DOHH2 (cell line): ENCODE measurements around the gene ZFP2.
"Not testable (repeated sequence)": the region's sequence is repeated elsewhere in the genome, so short reads cannot be mapped to it uniquely, and the experiment has no call there.

Source experiments
- H3F3A ChIP-seq: fragments of 200-600 bp; sonication (generic), shearing (Covaris generic); 2 replicates; pipeline ENCODE4 v1.6.0; 2016; ENCODE audit warnings: antibody characterized with exemption, mild to moderate bottlenecking; ENCODE audit not compliant: control insufficient read depth, insufficient read depth
- H3K27ac ChIP-seq: fragments of 200-600 bp; sonication (generic); 2 replicates; pipeline ENCODE4 v1.5.1; 2014; ENCODE audit warnings: low read depth, mild to moderate bottlenecking, low read length, moderate library complexity
- H3K27me3 ChIP-seq: fragments of 200-600 bp; sonication (generic); 2 replicates; pipeline ENCODE4 v1.6.1; 2014; ENCODE audit warnings: mild to moderate bottlenecking, low read length, mixed read lengths; ENCODE audit not compliant: control insufficient read depth
- H3K36me3 ChIP-seq: fragments of 200-600 bp; sonication (generic); 2 replicates; pipeline ENCODE4 v1.6.1; 2014; ENCODE audit warnings: mild to moderate bottlenecking, low read length, moderate library complexity, mixed read lengths; ENCODE audit not compliant: control insufficient read depth
- H3K4me1 ChIP-seq: fragments of 200-600 bp; sonication (generic); 2 replicates; pipeline ENCODE4 v1.6.1; 2014; ENCODE audit warnings: mild to moderate bottlenecking, low read length, mixed read lengths; ENCODE audit not compliant: control insufficient read depth
- H3K4me2 ChIP-seq: fragments of 200-600 bp; sonication (generic); 2 replicates; pipeline ENCODE4 v1.6.0; 2014; ENCODE audit warnings: mild to moderate bottlenecking, low read length, moderate library complexity
- H3K4me3 ChIP-seq: fragments of 200-600 bp; sonication (generic); 2 replicates; pipeline ENCODE4 v1.5.1; 2014; ENCODE audit warnings: mild to moderate bottlenecking, low read length, mixed read lengths
- H3K79me2 ChIP-seq: fragments of 200-600 bp; sonication (generic); 2 replicates; pipeline ENCODE4 v1.6.1; 2014; ENCODE audit warnings: mild to moderate bottlenecking, low read length, mixed read lengths; ENCODE audit not compliant: control insufficient read depth
- H3K9me2 ChIP-seq: fragments of 200-600 bp; sonication (generic); replicated peaks from 2 replicates; pipeline ENCODE4 v1.6.1; 2014; ENCODE audit warnings: mild to moderate bottlenecking, low read length, mixed read lengths; ENCODE audit not compliant: control insufficient read depth
- H3K9me3 ChIP-seq: fragments of 200-600 bp; sonication (generic); 2 replicates; pipeline ENCODE4 v1.6.1; 2014; ENCODE audit warnings: antibody characterized with exemption, low read length, mixed read lengths; ENCODE audit not compliant: control insufficient read depth, insufficient read depth
- H4K20me1 ChIP-seq: fragments of 200-600 bp; sonication (generic); 2 replicates; pipeline ENCODE4 v1.6.0; 2014; ENCODE audit warnings: low read depth, mild to moderate bottlenecking, antibody characterized with exemption, low read length, moderate library complexity; ENCODE audit not compliant: control insufficient read depth, insufficient read depth
- CTCF ChIP-seq: fragments of 200-600 bp; sonication (generic); IDR thresholded peaks from one replicate; pipeline ENCODE4 v1.5.1; 2014; ENCODE audit warnings: antibody characterized with exemption, mild to moderate bottlenecking, low read depth, low read length; ENCODE audit not compliant: poor library complexity, severe bottlenecking
- EZH2phosphoT487 ChIP-seq: fragments of 200-600 bp; sonication (generic); IDR thresholded peaks from 2 replicates; pipeline ENCODE4 v1.6.1; 2017; ENCODE audit warnings: borderline replicate concordance, mild to moderate bottlenecking, antibody characterized with exemption, low read length, moderate library complexity, mixed read lengths

The ZFP2 gene

DNA sequence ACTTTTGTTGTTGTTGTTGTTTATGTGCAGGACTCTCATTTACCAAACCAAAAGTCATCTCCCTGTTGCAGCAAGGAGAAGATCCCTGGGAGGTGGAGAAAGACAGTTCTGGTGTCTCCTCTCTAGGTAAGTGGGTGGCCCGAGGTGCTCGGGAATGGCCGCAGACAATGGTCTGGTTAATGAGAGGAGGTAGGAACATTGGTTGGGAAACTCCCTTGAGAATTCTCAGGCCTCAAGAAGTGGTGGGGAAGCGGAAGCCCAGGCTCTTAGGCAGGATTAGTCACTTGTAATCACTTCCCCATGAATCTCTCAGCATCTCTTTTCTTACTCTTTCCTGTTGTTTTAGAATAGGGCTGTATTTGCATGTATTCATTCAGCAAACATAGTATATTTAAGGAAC lies 28.8 kb upstream of the ZFP2 start:
- H3K79me2 ChIP-seq: peaks cover 14% of the 10 kb centered on the region
- no peak overlapping the region for H3K4me2 ChIP-seq
- no peak overlapping the region for H3K4me3 ChIP-seq
- H3F3A ChIP-seq: no peaks in the 10 kb centered on the region
- H3K27ac ChIP-seq: no peak overlapping the region
- H4K20me1 ChIP-seq: no peaks in the 10 kb centered on the region
- TF ChIP-seq EZH2phosphoT487 (no peak), CTCF (no peak)
- no peaks in the 10 kb centered on the region for H3K9me3 ChIP-seq
- H3K27me3 ChIP-seq: no peaks in the 10 kb centered on the region
- H3K9me2 ChIP-seq: no peaks in the 10 kb centered on the region
- no peaks in the 10 kb centered on the region for H3K4me1 ChIP-seq
- peaks cover 70% of the 10 kb centered on the region for H3K36me3 ChIP-seq

- H3K4me3 ChIP-seq: no peak overlapping the region
- H3K27me3 ChIP-seq: no peaks in the 10 kb centered on the region
- H3K9me2 ChIP-seq: no peaks in the 10 kb centered on the region
- H3K9me3 ChIP-seq: peaks cover 14% of the 10 kb centered on the region; the same call in 1 of the 2 replicates
- H3K27ac ChIP-seq: no peak overlapping the region
- H3K79me2 ChIP-seq: no peaks in the 10 kb centered on the region
- TF ChIP-seq EZH2phosphoT487 (no peak), CTCF (no peak)
- H3K4me1 ChIP-seq: no peaks in the 10 kb centered on the region
- peaks cover 78% of the 10 kb centered on the region for H3K36me3 ChIP-seq
- no peak overlapping the region for H3K4me2 ChIP-seq
- H3F3A ChIP-seq: no peaks in the 10 kb centered on the region
- no peaks in the 10 kb centered on the region for H4K20me1 ChIP-seq
Observed at GRCh38 chr5:178869577-178869976, 26.1 kb upstream of the ZFP2 start.

DNA sequence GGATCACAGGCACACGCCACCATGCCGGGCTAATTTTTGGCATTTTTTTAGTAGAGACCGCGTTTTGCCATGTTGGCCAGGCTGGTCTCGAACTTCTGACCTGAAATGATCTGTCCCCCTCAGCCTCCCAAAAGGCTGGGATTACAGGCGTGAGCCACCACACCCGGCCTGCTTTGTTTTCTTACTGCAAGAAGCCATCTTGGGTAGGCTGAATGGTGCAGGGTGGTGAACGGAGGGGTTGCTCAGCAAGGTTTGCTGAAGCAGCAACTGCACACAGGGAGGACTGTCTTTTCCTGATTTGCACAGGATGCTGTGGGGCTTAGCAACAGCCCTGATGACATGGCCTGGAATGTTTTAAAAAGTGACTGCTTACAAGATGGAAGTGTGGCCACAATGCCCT lies 25.3 kb upstream of the ZFP2 start:
- Histone ChIP-seq H3K27me3 (no peaks in the 10 kb centered on the region), H3K4me2 (no peak overlapping the region), H3K4me3 (no peak overlapping the region), H3K4me1 (no peaks in the 10 kb centered on the region), H3K9me3 (peaks cover 23% of the 10 kb centered on the region; the same call in 1 of the 2 replicates), H4K20me1 (no peaks in the 10 kb centered on the region), H3F3A (no peaks in the 10 kb centered on the region), H3K36me3 (peaks cover 83% of the 10 kb centered on the region), H3K79me2 (no peaks in the 10 kb centered on the region; the same call in 1 of the 2 replicates), H3K9me2 (no peaks in the 10 kb centered on the region), H3K27ac (no peak overlapping the region)
- TF ChIP-seq CTCF: no peak

- Histone ChIP-seq H3K4me1 (no peaks in the 10 kb centered on the region), H3K9me3 (peaks cover 31% of the 10 kb centered on the region; the same call in 1 of the 2 replicates), H3K79me2 (no peaks in the 10 kb centered on the region; the same call in 1 of the 2 replicates), H4K20me1 (no peaks in the 10 kb centered on the region), H3F3A (no peaks in the 10 kb centered on the region), H3K27ac (no peak overlapping the region), H3K9me2 (no peaks in the 10 kb centered on the region), H3K36me3 (peaks cover 84% of the 10 kb centered on the region), H3K4me2 (no peak overlapping the region), H3K4me3 (no peak overlapping the region), H3K27me3 (no peaks in the 10 kb centered on the region)
- TF ChIP-seq CTCF (no peak), EZH2phosphoT487 (no peak)
Observed at GRCh38 chr5:178872302-178872701, 23.4 kb upstream of the ZFP2 start.

GRCh38 chr5:178883115-178883694 lies 12.5 kb upstream of the ZFP2 start:
- Histone ChIP-seq H3K36me3 (peaks cover 73% of the 10 kb centered on the region), H3K9me3 (peaks cover 30% of the 10 kb centered on the region)
- H4K20me1 ChIP-seq, H3F3A ChIP-seq, H3K79me2 ChIP-seq, H3K27me3 ChIP-seq, H3K4me3 ChIP-seq, H3K4me1 ChIP-seq, H3K27ac ChIP-seq, H3K9me2 ChIP-seq, H3K4me2 ChIP-seq: not testable (repeated sequence)
